ENCODE measurements around the gene EXD3.

EXD3 gene

DNA sequence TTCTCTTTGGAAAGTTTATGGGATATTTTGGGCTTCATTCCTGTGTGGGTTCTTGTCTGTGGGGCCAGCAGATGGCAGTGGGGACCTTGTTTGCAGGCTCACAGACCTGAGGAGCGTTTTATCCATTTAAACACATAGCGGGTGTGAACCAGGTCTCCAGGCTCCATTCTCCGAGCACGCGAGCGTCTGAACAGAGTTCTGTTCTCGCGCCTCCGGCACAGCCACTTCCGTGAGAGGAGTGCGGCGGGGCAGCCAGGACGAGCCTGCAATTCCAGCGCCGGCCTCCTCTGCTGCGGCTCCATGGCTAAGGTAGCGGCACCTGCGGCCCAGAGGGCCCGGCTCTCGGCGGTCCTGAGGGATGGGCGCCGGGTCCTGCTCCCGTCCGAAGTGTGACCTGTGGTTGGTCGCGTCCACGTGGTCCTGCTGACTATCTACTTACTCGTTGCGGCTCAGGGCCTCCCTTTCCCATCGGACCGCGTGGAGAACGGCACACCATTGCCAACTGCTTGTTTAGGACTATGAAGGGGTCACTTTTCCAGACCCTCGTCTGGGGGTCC is 128.2 kb downstream of the EXD3 start:
- peak; percentile 60 for DNase-seq

DNA sequence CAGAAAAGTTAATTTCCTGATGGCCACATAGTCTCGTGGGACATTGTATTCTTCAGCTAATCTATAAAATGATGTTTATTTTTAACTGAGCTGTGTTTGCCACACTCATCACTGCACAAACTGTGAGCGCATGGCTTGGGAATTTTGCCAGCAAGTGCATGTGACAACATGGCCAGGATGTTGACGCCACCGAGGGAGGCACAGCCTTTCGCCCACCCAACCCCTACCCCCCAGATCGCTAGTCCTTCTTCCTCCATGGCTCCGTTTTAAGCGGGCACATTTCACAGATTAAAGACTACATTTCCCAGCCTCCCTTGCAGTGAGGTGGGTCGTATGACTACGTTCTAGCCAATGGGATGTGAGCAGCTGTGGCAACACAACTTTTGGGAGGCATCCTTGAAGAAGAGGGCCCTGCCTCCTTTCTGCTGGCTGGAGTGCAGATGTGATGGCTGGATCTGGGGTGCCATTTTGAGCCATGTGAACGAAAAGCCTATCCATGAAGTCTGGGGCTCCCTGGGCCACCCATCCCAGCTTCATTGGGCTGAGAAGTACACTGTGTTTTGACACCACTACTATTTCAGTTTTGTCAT is 128.8 kb downstream of the EXD3 start:
- DNase-seq, result no peak

DNA sequence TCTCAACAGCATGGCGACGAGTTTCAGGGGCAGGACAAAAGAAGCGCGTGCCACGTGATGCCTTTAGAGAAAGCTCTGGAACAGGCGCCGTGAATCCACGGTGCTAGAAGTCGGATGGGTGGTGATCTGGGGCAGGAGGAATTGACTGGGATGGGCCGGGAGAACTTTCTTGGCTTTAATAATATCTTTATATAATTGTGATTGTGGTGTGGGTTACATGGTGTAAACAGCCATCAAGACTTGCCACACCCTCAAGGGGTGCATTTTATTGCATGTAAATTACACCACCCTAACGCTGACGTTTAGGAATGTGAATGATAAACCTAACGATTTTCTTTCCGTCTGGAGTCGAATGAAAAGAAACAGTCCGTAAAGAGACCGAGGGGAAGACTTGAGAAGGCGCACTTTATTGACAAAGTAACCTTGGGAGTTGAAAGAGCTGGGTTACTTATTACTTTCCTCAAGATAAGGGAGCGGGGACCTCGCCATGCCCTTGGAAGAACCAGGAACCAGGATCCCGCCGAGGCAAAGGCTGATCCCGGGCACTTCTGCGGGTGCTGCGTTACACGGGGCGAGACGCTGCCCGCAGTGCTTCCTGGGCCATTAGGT is 129.4 kb downstream of the EXD3 start:
- no peak for DNase-seq

DNA sequence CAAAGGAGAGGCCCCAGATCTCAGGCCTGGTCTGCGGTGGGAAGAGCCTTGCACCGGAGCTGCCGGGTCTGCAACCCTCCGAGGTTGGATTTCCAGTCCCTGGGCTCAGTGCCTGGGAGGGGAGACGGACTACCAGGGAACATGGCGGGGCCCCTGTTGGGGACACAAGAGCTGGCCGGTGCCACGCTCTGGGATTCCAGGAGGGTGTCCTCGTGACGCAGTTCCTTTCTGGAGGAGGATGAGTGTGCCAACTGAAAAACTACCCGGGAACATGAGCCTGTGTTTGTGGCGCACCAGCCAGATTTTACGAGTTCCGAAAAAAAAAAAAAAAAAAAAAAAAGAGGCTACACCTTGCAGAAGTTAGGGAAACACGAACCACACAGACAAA is 129.9 kb downstream of the EXD3 start:
- peak; percentile 23 for DNase-seq

DNA sequence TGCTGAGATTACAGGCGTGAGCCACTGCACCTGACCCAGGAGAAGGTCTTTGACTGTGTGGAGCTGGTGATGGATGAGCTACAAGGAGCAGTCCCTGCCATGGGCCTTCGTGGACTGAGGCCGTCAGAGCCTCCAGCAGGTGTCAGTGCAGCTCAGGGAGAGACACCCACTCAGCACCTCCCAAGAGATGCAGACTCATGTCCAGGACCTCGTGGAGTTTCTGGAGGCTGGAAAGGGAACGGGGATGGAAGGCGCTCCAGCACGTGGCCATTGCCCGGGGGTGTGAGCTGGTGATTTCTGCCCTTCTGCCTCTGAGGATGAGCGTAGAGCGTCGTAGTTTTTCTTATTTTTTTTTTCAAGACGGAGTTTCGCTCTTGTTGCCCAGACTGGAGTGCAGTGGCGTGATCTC is 136.0 kb downstream of the EXD3 start:
- peak; percentile 10 for DNase-seq

DNA sequence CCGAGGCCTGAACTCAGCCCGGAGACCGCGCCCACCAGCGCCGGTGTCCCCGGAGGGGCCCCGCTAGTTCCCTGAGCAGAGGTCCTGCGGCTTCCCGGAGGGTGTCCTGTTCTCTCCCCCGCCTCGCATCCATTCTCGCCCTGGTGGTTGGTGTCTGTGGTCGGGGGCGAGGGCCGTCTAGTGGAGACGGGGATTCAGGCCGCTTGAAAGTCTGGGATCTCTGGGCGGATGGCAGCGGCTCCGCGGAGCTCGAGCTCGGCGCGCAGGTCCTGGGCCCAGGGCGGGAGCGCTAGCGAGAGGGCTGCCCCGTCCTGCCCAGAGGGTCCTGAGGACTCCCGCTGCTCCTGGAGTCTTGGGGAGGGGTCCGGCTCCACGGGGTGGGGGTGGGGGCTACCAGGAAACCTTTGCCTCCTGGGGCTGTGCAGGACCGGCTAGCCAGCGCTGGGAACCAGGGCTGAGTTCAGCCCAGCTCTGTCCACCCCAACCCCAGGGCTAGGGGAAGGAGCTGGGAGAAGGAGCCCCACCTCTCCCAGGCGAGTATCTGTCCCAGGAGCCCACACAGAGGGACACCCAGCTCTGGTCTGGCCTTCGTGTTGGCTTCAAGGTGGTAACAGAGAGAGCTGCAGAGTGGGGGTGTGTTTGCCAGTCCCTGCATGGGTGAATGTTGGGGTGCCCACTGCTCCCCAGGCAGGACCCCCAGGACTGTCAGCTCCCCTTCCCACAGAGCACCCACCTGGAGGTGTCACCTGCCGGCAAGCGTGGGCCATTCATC is 141.4 kb downstream of the EXD3 start:
- no peak for DNase-seq

DNA sequence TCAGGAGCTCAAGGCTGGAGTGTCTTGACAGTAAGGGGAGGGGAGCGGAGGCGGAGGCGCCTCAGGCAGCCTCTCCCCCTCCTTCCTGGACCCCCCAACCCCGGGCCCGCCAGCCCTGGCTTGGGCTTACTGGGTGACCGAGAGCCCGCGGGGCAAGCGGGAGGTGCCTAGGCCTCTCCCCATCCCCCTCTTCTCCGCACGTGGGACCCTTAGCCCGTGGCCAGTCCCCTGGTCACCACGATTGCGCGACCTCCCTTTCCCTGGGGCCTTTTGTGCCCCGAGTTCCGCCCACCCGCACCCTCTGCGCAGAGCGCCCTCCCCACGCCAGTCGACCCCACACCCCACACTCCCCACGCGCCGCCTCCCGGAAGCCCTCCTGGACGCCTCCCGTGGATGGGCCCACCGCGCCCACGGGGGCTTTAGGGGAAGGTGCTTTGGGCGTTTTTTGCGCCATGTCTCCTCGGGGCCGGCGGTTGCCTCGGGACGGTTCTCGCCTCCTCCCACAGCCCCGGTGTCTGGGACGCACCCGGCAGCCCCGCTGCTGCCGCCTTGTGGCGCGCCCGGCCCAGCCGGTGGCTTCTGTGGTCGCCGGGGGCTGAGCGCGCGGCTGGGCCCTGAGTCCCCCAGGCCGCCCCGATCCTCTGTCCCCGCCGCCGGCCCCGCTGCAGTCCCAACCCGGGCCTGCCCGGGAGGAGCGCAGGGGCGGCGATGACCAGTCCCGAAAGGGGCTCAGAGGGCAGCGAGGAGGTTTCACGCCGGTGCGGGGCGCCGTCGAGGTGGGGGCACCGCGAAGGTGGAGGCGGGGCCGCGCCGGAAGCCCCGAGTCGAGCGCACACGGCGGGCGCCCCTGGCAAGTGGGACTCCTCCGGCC is 142.3 kb downstream of the EXD3 start:
- DNase-seq, result peak; percentile 69

DNA sequence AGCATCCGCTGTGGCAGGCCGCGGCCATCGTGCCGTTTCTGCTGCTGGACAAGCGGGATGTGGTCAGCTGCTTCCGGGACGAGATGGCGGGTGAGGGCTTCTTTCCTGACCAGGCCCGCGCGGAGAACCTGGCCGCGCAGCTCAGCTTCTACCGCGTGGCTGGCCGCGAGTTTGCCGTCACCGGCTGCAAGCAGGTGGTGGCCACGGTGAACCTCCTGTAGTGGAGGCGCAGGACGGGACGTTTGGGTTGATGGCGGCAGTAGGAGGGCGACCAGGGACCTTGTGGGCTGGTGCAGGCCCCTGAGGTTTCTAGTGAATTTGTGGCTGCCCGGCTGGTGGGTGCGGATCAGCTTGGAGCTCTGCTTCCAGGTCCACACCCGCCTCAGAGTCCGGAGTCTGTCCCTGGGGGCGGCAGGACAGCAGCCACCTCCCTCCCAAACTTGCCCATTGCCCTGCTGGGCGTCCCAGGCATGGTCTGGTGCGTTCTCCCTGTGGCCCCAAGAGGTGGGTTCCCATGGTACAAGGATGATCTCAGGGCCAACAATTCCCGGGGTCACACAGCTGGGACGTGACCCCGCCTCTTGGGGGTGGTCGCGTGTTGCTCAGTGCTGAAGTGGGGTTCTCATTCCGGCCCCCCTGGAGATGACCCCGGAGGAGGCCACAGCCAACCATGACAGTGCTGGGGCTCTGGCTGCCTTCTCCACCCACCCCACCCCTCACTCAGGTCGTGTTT is 143.1 kb downstream of the EXD3 start:
- DNase-seq, result peak; percentile 18

DNA sequence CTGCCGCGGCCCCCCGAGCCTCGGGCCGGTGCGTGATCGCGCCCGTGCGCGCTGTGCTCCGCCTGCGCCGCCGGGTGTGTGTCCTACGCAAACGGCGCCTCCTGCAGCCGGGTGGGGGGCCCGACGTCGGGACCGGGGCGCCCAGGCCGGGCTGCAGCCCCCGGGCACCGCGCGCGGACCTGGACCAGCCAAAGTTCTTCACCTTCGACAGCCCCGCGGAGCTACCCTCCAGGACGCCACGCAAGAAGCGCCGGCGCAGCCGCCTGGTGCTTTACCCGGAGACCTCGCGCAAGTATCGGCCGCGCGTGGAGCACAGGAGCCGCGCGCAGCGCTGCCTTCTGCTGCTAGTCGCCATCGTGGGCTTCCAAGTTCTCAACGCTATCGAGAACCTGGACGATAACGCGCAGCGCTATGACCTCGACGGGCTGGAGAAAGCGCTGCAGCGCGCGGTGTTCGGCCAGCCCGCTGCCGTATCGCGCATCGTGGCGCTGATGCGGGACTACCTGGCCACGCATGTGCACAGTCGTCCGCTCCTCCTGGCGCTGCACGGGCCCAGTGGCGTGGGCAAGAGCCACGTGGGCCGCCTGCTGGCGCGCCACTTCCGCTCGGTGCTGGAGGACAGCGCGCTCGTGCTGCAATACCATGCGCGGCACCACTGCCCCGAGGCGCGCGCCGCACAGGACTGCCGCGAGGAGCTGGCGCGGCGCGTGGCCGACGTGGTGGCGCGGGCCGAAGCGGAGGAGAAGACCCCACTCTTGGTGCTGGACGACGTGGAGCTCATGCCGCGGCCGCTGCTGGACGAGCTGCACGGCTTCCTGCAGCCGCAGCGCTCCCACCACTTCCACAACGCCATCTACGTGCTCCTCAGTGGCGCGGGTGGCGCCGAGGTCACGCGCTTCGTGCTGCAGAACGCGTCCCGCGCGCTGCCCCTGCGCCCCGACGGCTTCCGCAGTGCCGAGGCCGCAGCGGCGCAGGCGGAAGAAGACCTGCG is 143.9 kb downstream of the EXD3 start:
- DNase-seq, result peak; percentile 51

DNA sequence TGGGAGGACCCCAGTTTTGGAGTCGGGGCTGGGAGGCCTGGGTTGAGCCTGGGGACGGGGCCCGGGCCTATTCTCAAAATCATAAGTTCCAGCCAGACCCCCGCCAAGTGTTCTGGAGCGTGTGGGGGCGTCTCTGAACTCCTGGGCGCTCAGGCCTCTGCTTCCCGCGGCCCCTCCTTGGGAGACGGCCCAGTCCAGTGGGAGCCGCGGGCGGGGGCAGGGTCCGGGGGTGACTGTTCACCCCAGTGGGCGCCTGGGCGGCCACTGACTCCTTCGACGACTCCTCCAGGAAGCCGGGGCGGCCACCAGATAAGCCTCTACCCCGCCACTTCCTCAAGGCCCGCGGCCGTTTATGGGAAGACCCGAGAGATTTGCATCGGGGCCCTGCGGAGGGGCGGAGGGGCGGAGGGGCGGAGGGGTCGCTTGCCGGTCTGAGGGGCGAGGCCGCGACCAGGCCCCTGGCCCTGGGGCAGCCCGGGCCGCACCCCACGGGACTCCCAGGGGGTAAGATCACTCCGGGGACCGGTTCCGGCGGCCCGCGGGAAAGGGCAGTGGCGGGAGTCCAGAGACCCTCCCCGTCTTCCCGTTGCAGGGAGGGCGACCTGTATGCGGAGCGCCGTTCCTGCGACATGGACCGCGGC is 144.8 kb downstream of the EXD3 start:
- DNase-seq, result no peak

DNA sequence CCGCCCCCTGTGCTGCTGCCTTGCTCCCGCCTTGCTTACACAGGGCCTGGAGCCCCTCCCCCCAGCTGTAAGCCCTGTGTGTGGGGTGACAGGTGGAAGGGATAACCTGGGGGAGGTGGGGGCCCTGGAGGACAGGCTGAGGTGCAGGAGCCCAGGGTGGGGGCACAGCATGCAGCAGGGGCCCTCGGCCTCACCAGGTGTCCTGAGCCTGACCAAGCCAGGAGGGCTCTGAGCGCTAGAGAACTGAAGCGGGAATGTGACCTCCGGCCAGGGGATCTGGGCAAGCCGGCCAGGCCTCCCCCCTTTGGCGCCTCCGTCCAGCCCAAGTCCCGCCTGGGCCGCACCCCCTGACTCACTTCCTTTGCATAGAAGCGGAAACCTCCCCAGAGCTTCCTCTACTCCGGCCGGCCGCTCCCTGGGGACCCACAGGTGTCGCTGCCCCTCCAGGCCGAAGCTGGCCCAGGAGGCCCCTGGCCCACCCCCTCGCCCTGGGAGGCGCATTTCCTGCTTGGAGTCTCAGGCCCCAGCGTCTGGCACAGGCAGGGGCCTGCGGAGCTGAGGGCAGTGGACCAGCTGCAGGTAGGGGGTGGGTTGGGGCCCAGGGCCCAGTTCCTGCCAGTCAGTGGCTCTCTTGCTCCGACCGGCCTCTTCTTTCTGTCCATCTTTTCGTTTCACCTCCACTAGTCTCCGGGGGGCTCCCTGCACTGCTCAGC is 145.5 kb downstream of the EXD3 start, which contains the start of gene TOR4A:
Gene TOR4A, plus strand, starts transcription at position 398 of the 713 bp plus-strand sequence. CDS start 964 bp downstream, outside the sequence.
- peak; percentile 75 for DNase-seq

DNA sequence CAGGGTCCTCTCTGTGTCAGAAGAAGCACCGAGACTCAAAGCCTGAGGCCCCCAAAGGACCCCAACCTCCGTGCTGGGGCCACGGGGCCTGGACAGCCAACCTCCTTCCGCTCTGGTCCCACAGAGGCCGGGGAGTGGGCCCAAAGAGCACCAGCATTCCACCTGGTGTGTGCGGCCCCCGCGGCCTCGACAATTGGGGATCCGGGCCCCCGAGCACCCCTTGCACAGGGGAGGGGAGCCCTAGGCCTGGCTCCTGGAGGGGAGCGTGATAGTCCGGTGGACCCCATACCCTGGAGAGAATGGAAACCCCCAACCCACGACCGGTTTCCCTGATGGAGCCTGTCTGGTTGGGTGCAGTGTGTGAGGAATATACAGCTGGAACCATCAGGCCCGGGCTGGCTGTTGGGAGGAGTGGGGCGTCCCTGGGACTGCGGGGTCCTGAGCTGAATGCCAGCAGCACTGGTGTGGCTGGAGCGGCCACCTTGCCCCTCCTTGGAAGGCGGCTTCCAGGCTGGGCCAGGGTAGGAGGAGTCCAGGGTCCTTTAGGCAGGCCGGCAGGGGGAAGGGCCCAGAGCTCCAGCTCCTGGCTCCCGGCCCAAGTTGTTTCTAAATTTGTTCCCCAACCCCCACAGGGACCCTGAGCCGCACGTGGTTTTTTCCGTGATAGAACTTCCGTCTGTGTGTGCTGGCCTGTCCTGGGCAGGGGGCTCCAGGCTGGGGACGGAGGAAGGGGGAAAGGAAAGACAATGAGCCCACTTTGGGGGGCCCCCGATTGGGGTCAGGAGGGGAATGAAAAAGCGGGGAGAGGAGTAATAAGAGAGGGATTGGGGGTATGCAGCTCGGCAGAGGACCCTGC is 146.3 kb downstream of the EXD3 start:
- peak; percentile 65 for DNase-seq

DNA sequence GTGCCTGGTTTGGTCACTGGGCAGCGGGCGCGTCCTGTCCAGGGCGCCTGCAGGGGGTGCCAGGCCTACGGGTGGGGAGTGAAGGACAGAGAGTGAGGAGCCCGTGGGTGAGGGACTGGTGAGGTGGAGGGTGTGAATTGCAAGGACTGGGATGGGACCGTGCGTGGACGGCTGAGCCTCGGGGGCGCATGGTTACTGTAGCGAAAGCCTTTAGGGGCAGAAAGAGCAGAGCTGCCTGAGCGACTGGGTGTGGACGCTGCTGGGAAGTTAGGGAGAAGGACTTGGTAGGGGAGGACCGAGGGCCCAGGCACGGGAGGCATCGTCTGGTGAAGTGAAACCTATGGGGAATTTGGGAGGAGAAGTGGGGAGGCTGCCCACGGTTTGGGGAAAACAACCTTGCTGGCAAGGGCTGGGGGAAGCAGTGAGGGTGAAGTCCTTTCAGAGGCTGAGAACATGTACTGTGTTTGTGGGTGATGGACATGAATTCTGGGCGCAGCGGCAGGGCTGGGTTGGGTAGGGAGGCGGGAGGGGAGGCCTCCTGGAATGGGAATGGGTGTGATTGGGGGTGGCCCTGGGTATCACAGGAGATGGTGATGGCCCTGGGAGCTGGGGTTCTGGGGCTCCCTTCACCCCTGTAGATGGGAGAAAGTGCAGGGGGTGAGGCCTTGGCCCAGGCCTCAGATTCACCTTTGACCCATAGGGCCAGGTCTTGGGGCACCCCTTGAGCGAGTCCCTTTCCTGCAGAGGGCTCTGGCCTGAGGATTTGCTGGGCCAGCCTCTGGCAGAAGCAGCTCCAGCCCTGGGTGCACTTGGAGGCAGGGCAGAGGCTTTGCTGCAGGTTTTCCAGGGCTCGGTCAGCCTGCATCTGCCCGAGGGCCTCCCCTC is 147.1 kb downstream of the EXD3 start:
- no peak for DNase-seq

DNA sequence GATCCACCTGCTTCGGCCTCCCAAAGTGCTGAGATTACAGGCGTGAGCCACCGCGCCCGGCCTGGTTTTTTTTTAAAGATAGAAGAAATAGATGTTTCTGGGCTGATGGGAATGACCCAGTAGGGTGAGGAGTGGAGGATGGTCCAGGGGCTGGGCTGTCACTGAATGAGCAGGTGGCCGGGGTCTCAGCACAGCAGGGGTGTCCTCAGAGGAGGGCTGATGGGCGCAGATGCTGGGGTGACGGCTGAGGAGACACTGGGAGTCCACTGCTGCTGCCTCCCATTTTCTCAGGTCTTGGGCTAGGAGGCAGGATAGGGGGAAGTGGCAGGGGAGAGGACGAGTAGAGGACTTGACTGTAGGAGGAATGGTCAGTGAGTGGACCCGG is 147.8 kb downstream of the EXD3 start:
- no peak for DNase-seq

DNA sequence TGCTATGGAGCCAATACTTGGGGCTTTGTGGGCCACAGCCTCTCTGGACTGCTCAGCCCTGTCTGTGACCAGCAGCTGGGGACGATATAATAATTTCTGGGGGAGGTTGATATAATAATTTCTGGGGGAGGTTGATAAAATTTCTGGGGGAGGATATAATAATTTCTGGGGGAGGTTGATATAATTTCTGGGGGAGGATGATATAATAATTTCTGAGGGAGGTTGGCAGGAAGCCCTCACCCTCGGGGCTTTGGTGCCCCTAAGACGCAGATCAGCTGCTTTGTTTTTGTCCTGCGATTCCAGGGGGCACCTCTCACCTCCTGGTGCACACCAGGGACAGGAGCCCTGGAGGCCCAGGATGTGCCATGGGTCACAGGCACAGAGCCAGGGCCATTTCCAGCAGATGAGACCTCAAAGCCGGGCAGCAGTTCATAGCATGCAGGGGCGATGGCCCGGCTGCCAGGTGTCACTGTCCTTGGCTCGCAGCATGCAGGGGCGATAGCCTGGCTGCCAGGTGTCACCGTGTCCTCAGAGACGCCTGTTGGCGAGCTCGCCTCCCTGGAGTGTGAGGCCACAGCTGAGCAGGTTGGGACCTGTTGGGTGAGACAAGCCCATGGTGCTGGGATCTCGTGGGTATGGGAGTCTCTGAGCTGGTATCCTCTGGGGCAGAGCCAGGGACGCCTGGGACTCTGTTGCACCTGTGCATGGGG is 149.2 kb downstream of the EXD3 start:
- no peak for DNase-seq

DNA sequence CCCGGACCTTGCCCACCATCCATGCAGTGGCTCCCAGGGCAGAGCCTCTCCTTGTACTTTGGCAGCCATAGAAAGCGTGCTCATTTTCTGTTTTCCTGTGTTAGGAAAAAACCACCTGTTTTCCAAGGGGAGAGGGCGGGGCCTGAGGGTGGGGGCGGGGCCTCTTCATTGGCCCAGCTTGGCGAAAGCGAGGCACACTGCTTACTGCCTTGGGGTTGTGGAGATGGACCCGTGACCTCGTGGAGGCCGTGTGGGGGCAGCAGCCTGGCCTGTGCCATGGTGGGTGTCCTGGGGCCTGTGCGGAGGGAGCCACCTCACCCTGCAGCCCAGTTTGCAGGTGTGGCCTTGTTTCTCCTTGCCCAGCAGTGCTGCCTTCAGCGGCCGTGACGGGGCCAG is 149.9 kb downstream of the EXD3 start:
- DNase-seq, result no peak

Data from right kidney (tissue), 1 donor.